VCaP (cell line): Measurements from ENCODE around the gene LTBP1.
A peak's percentile ranks its signal among the peaks of the same experiment; 100 is the strongest.

Source experiments
- H3K27ac ChIP-seq: fragments of 450-650 bp; 2 replicates; pipeline ENCODE4 v1.5.1; 2017
- TF ChIP-seq, protein P1 (sequence below): fragments of 450-650 bp; conservative IDR thresholded peaks from 2 replicates; pipeline ENCODE4 v1.5.1; 2017; ENCODE audit warnings: mild to moderate bottlenecking, moderate library complexity

LTBP1 gene

DNA sequence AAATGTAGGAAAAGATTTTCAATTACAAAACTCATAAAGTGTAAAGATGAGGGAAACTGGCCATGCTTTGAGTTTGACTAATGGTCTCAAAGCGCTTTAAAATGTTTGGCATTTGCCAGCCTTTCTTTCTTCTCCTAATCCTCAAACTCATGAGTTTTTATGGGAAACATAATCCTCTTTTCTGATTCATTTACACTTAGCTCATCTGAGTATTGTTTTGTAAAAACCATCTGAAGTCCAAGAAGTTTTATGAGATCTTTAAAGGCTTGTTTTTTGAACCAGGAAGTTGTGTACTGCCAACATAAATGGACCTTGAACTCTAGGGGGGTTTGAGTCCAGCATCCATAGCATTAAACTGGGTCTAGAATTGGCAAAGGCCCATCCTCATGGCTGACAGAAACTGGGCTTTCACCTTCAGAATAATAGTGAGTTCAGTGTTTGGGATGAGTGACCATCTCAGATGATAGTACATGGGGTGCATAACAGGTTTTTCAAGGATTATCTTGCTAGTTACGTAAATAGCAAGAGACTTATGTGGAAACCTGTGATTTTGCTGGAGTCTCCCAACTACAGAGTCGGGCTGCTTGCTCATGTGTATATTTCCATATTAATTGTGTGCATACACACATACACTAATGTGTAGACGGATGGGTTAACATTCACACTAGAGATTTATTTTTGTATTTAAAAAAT, 3.8 kb upstream of the LTBP1 start:
- H3K27ac ChIP-seq = peak overlapping the region; percentile 47
- TF ChIP-seq, protein P1, sequence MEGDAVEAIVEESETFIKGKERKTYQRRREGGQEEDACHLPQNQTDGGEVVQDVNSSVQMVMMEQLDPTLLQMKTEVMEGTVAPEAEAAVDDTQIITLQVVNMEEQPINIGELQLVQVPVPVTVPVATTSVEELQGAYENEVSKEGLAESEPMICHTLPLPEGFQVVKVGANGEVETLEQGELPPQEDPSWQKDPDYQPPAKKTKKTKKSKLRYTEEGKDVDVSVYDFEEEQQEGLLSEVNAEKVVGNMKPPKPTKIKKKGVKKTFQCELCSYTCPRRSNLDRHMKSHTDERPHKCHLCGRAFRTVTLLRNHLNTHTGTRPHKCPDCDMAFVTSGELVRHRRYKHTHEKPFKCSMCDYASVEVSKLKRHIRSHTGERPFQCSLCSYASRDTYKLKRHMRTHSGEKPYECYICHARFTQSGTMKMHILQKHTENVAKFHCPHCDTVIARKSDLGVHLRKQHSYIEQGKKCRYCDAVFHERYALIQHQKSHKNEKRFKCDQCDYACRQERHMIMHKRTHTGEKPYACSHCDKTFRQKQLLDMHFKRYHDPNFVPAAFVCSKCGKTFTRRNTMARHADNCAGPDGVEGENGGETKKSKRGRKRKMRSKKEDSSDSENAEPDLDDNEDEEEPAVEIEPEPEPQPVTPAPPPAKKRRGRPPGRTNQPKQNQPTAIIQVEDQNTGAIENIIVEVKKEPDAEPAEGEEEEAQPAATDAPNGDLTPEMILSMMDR = no peak

DNA sequence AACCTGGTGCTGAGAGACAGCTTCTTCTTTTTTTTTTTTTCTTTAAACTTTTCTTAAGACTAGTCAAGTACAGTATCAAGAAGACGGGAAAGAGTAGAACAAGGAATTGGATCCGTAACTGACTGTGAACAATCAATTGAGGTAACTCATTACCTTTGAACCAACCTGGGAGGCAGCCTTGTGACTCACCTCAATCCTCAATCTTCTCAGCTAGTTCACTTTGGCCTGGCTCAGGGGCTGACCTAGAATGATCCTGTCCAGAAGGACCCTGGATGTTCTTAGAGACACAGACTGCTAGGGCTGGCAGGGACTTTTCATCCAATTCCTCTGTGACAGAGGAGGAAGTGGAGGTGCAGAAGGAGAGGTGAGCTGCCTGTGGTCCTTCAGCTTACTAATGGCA, 1.5 kb upstream of the LTBP1 start:
- no peak overlapping the region for H3K27ac ChIP-seq
- TF ChIP-seq, protein P1 = no peak

DNA sequence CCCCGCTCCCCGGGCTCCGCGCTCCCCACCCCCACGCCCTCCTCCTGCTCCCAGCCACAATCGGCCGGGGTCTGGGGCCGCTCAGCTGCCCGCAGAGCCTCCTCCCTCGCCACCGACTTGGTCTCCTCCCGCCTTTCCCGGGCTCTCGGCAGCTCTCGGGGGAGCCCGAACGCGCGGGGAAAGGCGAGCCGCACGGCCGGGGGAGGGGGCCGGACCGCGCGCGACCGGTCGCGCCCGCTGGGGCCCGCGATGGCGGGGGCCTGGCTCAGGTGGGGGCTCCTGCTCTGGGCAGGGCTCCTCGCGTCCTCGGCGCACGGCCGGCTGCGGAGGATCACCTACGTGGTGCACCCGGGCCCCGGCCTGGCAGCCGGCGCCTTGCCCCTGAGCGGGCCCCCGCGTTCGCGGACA, 327 bp downstream of the LTBP1 start:
- peak overlapping the region; percentile 77 for H3K27ac ChIP-seq

DNA sequence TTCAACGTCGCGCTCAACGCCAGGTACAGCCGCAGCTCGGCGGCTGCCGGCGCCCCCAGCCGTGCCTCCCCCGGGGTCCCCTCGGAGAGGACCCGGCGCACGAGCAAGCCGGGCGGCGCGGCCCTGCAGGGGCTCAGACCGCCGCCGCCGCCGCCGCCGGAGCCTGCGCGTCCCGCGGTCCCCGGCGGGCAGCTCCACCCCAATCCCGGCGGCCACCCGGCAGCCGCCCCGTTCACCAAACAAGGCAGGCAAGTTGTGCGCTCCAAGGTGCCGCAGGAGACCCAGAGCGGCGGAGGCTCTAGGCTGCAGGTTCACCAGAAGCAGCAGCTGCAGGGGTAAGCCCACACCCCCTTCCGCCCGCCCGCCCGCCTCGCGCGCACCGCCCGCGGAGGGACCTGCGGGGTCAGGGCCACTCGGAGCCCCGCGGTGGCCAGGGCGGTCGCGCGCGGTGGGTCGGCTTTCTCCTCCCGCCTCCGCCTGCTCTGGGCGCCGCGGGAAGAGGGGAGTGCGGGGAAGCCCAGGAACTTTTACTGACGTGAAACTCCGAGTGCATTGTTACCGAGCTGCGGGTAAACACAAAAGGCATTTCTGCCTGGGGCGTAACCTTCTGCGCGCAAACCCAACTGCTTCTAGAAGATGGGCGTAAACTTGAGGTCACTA, 861 bp downstream of the LTBP1 start:
- TF ChIP-seq, protein P1 = no peak
- H3K27ac ChIP-seq = peak overlapping the region; percentile 77

More for the DNA sequence above, 327 bp downstream of the LTBP1 start:
- TF ChIP-seq, protein P1 = no peak

DNA sequence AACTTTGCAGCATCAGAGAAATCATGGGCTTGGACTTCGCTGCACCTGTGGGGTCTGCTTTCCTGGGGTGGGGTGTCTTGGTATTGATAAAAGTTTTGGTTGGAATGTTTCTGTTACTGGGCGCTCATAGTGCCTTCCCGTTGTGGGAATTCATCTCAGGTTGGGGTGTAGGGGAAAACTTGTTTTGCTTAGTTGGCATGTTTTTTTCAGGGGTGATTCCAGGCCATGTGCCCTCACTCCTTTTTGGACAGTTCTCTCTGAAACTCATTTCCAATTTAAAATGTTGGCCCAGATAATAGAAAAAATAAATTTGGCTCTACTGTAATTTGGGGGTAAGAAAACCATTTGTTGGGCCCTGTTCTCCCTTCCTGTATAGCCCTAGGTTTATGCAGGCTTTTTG, 1.5 kb downstream of the LTBP1 start:
- TF ChIP-seq, protein P1 = no peak
- H3K27ac ChIP-seq = peak overlapping the region; percentile 77

DNA sequence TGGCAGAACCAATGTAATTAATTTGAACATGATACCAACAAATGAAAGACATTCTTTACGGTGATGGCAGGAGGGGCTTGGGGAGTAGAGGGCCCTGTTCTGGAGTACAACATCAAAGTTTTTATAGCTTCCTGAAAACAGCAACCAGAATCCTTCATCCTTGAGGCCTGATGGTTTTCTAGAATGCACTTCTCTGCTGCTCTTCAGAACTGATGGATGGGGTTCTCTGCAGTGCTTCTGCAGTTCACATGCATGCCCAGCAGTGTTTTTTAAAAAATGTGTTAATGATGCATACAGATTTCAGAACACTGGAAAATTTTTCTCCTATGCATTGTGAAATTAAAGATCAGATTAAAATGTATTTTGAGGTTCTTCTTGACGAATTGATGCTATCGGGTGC, 2.5 kb downstream of the LTBP1 start:
- no peak overlapping the region for H3K27ac ChIP-seq
- TF ChIP-seq, protein P1 = no peak

DNA sequence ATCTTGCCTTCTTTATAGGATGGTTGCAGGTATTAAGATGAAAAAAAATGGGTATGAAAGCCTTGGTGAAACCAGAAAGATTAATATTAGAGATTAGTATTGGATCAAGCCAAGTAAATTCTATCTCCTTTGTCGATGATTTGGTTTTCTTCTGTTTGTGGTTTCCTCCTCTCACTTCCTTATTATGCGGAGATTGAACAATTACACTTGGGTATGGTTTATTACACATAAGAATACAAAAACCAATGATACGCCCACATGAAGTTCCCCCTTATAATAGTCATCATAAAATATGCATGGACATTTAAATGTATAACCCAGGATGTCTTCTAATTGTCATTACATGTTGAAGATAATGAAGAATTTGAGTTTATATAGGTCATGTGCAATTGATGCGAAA, 4.9 kb downstream of the LTBP1 start:
- TF ChIP-seq, protein P1 = no peak
- H3K27ac ChIP-seq = no peak overlapping the region
